RWPE2 (cell line): Measurements from ENCODE around the gene TMEM43.

Experiments
- ATAC-seq: fragments of 200-7000 bp; cut with Tn5 transposase; 3 replicates; pipeline ENCODE4 v1.9.1; 2021; ENCODE audit warnings: low read depth
- DNase-seq: peaks from one replicate; pipeline ENCODE4 v3.0.0-alpha.2; 2020; ENCODE audit warnings: low spot score
- H3K27ac ChIP-seq: fragments of 450-650 bp; 2 replicates; pipeline ENCODE4 v1.5.1; 2017; ENCODE audit warnings: mild to moderate bottlenecking; ENCODE audit not compliant: poor library complexity, severe bottlenecking
- H3K27me3 ChIP-seq: fragments of 250-450 bp; sonication (Bioruptor Pico); 2 replicates; pipeline ENCODE4 v1.5.1; 2021; ENCODE audit warnings: mild to moderate bottlenecking, moderate library complexity; ENCODE audit not compliant: insufficient read depth, poor library complexity, severe bottlenecking
- H3K36me3 ChIP-seq: fragments of 250-450 bp; sonication (Bioruptor Pico); 2 replicates; pipeline ENCODE4 v1.5.1; 2020; ENCODE audit warnings: low read depth, mild to moderate bottlenecking, moderate library complexity
- H3K4me1 ChIP-seq: fragments of 250-450 bp; sonication (Bioruptor Pico); 2 replicates; pipeline ENCODE4 v1.5.1; 2021; ENCODE audit warnings: mild to moderate bottlenecking, moderate library complexity; ENCODE audit not compliant: insufficient read depth, poor library complexity, severe bottlenecking
- H3K4me3 ChIP-seq: fragments of 250-450 bp; sonication (Bioruptor Pico); 2 replicates; pipeline ENCODE4 v1.5.1; 2021; ENCODE audit warnings: mild to moderate bottlenecking, moderate library complexity; ENCODE audit not compliant: severe bottlenecking
- H3K9me3 ChIP-seq: fragments of 250-450 bp; sonication (Bioruptor Pico); 2 replicates; pipeline ENCODE4 v1.5.1; 2021; ENCODE audit warnings: mild to moderate bottlenecking, moderate library complexity; ENCODE audit not compliant: severe bottlenecking
- CTCF ChIP-seq: fragments of 450-650 bp; IDR thresholded peaks from one replicate; pipeline ENCODE4 v1.5.1; 2017; ENCODE audit warnings: mild to moderate bottlenecking, moderate library complexity; ENCODE audit not compliant: poor library complexity, severe bottlenecking

Gene TMEM43

DNA sequence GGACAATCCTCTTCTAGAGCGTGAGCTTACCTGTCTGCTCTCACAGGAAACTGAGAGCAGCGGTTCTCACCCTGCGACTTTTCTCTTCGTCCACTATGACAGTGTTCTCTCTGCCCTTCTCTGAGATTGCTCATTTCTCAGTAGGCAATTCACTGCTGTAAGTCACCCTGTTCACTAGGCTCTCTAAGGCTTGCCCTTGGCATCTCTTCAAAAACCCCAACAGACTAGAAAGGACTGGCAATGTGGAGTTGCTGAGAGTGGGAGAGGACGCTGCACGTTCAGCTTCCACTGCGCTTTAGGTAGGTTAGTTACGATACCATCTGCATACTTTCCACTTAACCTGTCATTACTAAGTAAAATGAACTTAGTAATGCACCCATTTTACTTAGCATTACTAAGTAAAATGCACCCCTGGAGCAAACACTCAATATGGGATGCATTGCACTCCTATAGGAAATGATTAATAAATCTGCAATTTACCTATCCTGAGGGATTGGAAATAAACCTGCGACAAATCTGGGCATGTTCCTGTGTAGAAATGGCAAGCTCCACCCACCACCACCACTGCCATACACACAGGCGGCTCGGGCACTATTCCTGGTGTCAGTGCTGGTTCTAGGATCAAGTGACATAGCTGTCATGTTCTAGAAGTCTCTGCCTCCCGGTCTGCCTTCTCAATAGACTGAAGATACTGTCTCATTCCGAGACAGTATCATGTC, 32.1 kb downstream of the TMEM43 start:
- no peak for TF ChIP-seq CTCF

DNA sequence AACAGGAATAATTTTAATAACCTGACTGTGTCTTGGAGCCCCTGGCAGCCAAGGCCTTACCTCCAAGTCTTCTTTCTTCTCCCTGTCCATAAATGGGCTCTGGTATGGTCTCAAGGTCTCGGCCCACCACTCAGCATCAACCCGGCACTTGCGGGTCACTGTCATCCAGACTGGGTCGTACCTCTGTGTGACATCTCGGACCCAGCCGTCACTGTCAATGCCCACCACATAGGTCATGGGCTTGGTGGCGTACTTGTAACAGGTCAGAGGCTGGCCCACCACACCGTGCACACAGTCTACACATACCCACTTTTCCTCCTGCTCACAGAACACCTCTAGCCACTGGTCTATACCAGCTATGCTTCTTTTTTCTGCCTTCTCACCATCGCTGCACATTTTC, 33.1 kb downstream of the TMEM43 start:
- ATAC-seq (no peak), DNase-seq (no peak)
- peak overlapping the region; percentile 75 for H3K27ac ChIP-seq
- H3K27me3 ChIP-seq, result no peaks in the 10 kb centered on the region
- H3K4me3 ChIP-seq, result no peak overlapping the region
- H3K36me3 ChIP-seq, result peaks cover 89% of the 10 kb centered on the region
- peaks cover 7% of the 10 kb centered on the region for H3K9me3 ChIP-seq
- no peak for TF ChIP-seq CTCF
- peaks cover 17% of the 10 kb centered on the region for H3K4me1 ChIP-seq

More for the DNA sequence above, 32.1 kb downstream of the TMEM43 start:
- H3K27ac ChIP-seq, result peak overlapping the region; percentile 75
- H3K4me1 ChIP-seq, result peaks cover 17% of the 10 kb centered on the region
- peaks cover 89% of the 10 kb centered on the region for H3K36me3 ChIP-seq
- no peak overlapping the region for H3K4me3 ChIP-seq
- H3K9me3 ChIP-seq, result peaks cover 7% of the 10 kb centered on the region
- H3K27me3 ChIP-seq, result no peaks in the 10 kb centered on the region
- peak; percentile 86 for ATAC-seq
- no peak for DNase-seq

DNA sequence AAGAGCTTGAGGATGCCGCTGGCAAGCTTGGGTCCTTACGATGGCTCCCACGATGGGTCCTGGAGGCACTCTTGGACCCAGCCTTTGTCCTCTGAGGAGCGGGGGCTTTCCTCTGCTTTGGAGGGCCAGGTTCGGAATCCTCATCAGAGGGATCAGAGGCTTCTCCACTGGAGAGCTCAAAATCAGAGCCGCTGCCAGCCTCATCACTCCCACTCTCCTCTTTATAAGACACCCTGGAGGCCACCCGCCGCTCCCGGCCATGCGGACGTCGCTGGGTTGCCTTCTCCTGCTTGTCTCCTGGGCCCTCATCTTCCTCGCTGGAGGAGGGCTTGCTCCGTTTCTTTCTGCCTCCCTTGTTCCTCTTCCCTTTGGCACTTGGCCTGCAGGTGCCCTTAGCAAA, 33.5 kb downstream of the TMEM43 start:
- DNase-seq (no peak), ATAC-seq (no peak)
- peaks cover 92% of the 10 kb centered on the region for H3K36me3 ChIP-seq
- TF ChIP-seq CTCF, result no peak
- H3K4me1 ChIP-seq, result peaks cover 17% of the 10 kb centered on the region
- H3K27ac ChIP-seq, result peak overlapping the region; percentile 75
- no peak overlapping the region for H3K4me3 ChIP-seq
- H3K9me3 ChIP-seq, result peaks cover 7% of the 10 kb centered on the region
- no peaks in the 10 kb centered on the region for H3K27me3 ChIP-seq

DNA sequence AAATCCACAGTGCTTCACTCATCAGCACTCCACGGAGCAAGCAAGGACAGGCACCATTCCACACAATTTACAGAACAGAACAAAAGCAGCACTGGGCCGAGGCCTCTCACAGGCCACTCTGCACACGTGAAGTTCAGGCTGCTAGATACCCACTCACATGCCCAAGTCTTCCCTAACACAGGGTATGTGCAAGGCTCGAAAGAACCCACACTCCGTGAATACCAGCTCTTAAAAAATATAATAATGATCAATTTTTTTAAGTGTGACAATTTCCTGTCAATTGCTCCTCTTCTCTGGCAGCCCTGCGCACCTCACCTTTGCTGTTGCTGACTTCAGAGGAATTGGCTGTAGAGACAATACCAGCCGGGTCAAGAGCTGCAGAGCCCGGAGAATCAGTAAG, 34.6 kb downstream of the TMEM43 start:
- no peak for ATAC-seq
- DNase-seq, result no peak
- Histone ChIP-seq H3K27ac (no peak overlapping the region), H3K4me3 (no peak overlapping the region), H3K27me3 (no peaks in the 10 kb centered on the region), H3K36me3 (peaks cover 92% of the 10 kb centered on the region), H3K9me3 (peaks cover 7% of the 10 kb centered on the region), H3K4me1 (peaks cover 17% of the 10 kb centered on the region)
- TF ChIP-seq CTCF, result no peak

- H3K9me3 ChIP-seq, result peaks cover 7% of the 10 kb centered on the region
- ATAC-seq (no peak), DNase-seq (no peak)
- H3K36me3 ChIP-seq, result peaks cover 93% of the 10 kb centered on the region
- H3K4me3 ChIP-seq, result no peak overlapping the region
- H3K27me3 ChIP-seq, result no peaks in the 10 kb centered on the region
- TF ChIP-seq CTCF, result no peak
- no peak overlapping the region for H3K27ac ChIP-seq
- H3K4me1 ChIP-seq, result peaks cover 14% of the 10 kb centered on the region
Observed at GRCh38 chr3:14161282-14161681, 36.4 kb downstream of the TMEM43 start.
